ENCODE data around the gene KLF12. TPM values are rescaled to one million over a fixed set of nuclear protein-coding genes. Genes with fewer than 3 reads are reported as not detected.

Gene KLF12
- total and polyA plus RNA-seq, 7 donors: 0.46 to 16.1 (median 12.2) TPM

GRCh38 chr13:74133657-74134201 is 475 bp downstream of the KLF12 start:
- Histone ChIP-seq H3K4me1 (peaks cover 0 to 41% (median 22%) of the 10 kb centered on the region in 4 donors), H3K27ac (peak overlapping the region; percentile 87 to 98 (median 96)), H3K27me3 (no peaks in the 10 kb centered on the region), H3K9me3 (no peaks in the 10 kb centered on the region), H3K36me3 (no peaks in the 10 kb centered on the region), H3K4me3 (peak overlapping the region; percentile 61 to 97 (median 82))
- peak; percentile 95 for DNase-seq
- intact Hi-C loops (cut with DNase I): loop anchor here (2.0 to 10.0 kb wide), 5 partner anchors 56 to 366 kb away; no protein-coding TSS in a partner anchor
- 1% methylated on average over 35 of the region's 35 CpGs for WGBS, 2 donors
- TF ChIP-seq POLR2AphosphoS5 (IDR thresholded peaks at IDR 0.05): peak; percentile 63 to 86 (median 79)
- TF ChIP-seq CTCF (IDR thresholded peaks at IDR 0.05): no peak
- peak in 1 of 2 donors; percentile 53 for TF ChIP-seq POLR2A (IDR thresholded peaks at IDR 0.05)

DNA sequence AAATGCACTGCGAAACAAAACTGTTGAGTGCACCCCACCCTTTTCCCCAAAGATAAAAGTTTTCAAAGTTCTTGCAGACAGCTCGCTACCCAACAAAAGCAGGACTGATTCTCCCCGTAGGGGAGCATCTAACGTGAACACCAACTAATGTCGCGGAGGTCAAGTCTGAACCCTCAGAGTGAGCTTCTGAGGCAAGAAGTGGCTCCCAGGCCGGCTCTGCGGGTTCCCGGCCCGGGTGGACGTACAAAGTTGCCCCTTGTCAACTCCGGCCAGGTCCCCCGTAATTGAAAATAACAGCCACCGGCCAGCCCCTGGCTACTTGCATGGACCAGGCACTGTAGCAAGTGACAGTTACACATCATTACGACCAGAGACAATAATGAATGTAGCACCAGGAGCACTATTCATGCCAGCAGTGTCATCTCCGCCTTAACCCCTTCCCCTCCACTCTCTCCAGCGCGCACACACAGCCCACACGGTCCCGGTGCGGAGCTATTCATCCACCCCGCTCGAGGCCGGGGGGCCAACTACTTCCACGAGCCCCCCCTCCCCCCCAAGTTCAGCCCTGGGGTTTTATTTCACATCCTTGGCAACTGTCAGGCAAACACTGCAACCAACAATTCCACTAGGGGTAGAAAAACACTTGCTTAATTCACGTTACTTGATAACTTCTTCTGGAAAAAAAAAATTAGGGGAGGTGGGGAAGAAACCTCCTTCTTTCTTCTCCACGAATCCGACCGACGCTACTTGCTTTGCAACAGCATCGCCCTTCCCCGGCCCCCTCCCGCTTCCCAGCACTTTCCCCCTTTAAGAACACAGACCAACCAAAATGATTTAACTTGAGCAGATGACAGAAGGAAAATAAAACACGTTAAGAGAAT is 1.2 kb downstream of the KLF12 start:
- intact Hi-C loops (cut with DNase I): loop anchor here (5.0 to 10.0 kb wide), 4 partner anchors 56 to 366 kb away; no protein-coding TSS in a partner anchor
- no peak for TF ChIP-seq POLR2A (IDR thresholded peaks at IDR 0.05)
- TF ChIP-seq CTCF (IDR thresholded peaks at IDR 0.05): no peak
- TF ChIP-seq EP300 (IDR thresholded peaks at IDR 0.05): no peak
- TF ChIP-seq POLR2AphosphoS5 (IDR thresholded peaks at IDR 0.05): no peak
- DNase-seq: peak; percentile 70

GRCh38 chr13:74132152-74132775 is 1.9 kb downstream of the KLF12 start:
- H3K4me1 ChIP-seq: peaks cover 0 to 56% (median 28%) of the 10 kb centered on the region in 4 donors
- no peaks in the 10 kb centered on the region for H3K9me3 ChIP-seq
- TF ChIP-seq POLR2AphosphoS5 (IDR thresholded peaks at IDR 0.05) (peak in 1 of 4 donors; percentile 37), CTCF (IDR thresholded peaks at IDR 0.05) (no peak)
- H3K4me3 ChIP-seq: peak overlapping the region; percentile 61 to 97 (median 82)
- WGBS, 2 donors: 35 to 41% methylated on average over 17 of the region's 17 CpGs
- H3K36me3 ChIP-seq: no peaks in the 10 kb centered on the region
- no peaks in the 10 kb centered on the region for H3K27me3 ChIP-seq
- no peak for DNase-seq
- peak overlapping the region; percentile 87 to 98 (median 96) for H3K27ac ChIP-seq
- intact Hi-C loops (cut with DNase I): loop anchor here (5.0 to 10.0 kb wide), 4 partner anchors 55 to 365 kb away; no protein-coding TSS in a partner anchor

More for the DNA sequence above, 1.2 kb downstream of the KLF12 start:
- H3K36me3 ChIP-seq: no peaks in the 10 kb centered on the region
- 5% methylated on average over 34 of the region's 34 CpGs for WGBS, 2 donors
- peak overlapping the region; percentile 61 to 97 (median 82) for H3K4me3 ChIP-seq
- H3K27ac ChIP-seq: peak overlapping the region; percentile 87 to 98 (median 96)
- H3K9me3 ChIP-seq: no peaks in the 10 kb centered on the region
- H3K27me3 ChIP-seq: no peaks in the 10 kb centered on the region
- peaks cover 0 to 48% (median 24%) of the 10 kb centered on the region in 4 donors for H3K4me1 ChIP-seq

GRCh38 chr13:74131227-74131626 is 3.0 kb downstream of the KLF12 start:
- Histone ChIP-seq H3K36me3 (no peaks in the 10 kb centered on the region), H3K27ac (peak overlapping the region; percentile 87 to 98 (median 96)), H3K4me3 (peak overlapping the region in 1 of 4 donors; percentile 91), H3K4me1 (peaks cover 0 to 52% (median 30%) of the 10 kb centered on the region in 4 donors), H3K9me3 (no peaks in the 10 kb centered on the region), H3K27me3 (no peaks in the 10 kb centered on the region)
- intact Hi-C loops (cut with DNase I): loop anchor here (5.0 to 10.0 kb wide), 4 partner anchors 54 to 364 kb away; no protein-coding TSS in a partner anchor
- WGBS, 2 donors: 29 to 66% methylated on average over 3 of the region's 3 CpGs
- TF ChIP-seq POLR2AphosphoS5 (IDR thresholded peaks at IDR 0.05) (no peak), CTCF (IDR thresholded peaks at IDR 0.05) (no peak), EP300 (IDR thresholded peaks at IDR 0.05) (no peak), POLR2A (IDR thresholded peaks at IDR 0.05) (no peak)
- DNase-seq: no peak
